ENCODE data around the gene HGFAC.

The HGFAC gene

DNA sequence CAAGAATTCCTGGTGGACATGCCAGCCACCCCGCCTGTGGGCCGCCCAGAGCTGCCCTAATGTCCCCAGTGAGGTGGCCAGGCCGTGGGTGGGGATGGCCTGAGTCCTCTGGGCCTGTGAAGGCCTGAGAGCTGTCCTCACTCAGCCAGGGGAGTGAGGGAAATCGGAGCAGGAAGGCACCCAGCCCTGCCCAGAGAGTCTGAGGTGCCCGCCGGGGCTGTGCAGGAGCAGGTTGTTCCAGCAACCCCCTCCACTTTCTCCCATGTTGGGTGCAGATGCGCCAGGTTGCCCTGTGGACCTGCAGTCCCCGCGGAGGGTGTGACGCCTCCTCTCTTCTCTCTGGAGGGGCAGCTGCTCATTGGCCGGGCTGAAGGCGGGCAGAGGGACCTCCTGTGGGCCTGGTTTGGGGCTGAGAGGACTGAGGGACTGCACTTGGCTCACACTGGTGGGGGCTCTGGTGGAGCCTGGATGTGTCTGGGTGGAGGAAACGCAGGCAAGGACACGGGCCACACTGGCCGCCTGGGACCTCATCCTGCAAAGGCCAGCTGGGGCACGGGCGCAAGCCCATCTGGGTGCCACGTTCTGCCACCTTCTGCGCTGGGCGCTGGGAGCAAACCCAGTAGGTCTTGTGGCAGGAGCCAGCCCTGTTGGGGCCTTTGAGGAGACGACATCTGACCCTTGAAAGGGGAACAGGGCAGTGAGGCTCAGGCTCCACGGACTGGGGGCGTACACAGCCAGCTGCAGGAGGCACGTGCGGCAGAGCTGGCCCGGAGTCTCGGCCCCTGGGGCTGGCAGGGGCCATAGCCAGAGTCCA is 35.4 kb downstream of the HGFAC start:
- DNase-seq = no peak

DNA sequence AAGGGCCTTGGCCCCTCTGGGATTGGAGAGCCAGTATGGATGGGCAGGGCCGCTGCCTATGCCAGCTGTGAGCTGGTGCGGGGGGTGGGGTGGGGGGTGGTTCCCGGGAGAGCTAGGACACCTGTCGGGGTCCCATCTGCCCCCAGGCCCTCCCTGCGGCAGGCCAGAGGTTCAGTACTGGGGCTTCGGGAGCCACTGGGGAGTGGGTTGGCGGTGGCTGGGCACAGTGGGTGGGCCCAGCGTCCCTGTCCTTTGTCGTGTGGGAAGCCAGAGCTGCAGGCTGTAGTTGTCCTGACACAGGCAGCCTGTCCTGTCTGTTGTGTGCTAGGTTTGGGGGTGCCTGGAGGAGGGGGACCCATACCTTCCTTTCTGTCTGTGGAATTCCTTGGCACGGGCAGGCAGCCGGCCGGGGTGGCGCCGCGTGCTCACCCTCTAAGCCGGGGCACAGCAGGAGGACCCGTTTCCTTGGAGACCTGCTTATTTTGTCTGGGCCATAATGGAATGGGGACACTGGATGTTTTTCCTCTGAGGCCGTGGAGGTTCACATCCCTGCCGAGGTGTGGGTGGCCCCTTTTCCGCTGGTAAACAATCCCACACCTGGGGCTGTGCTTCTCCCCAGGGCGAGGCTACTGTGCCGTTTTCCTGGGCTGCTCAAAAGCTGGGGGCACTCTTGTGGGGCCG is 36.1 kb downstream of the HGFAC start:
- DNase-seq = no peak

DNA sequence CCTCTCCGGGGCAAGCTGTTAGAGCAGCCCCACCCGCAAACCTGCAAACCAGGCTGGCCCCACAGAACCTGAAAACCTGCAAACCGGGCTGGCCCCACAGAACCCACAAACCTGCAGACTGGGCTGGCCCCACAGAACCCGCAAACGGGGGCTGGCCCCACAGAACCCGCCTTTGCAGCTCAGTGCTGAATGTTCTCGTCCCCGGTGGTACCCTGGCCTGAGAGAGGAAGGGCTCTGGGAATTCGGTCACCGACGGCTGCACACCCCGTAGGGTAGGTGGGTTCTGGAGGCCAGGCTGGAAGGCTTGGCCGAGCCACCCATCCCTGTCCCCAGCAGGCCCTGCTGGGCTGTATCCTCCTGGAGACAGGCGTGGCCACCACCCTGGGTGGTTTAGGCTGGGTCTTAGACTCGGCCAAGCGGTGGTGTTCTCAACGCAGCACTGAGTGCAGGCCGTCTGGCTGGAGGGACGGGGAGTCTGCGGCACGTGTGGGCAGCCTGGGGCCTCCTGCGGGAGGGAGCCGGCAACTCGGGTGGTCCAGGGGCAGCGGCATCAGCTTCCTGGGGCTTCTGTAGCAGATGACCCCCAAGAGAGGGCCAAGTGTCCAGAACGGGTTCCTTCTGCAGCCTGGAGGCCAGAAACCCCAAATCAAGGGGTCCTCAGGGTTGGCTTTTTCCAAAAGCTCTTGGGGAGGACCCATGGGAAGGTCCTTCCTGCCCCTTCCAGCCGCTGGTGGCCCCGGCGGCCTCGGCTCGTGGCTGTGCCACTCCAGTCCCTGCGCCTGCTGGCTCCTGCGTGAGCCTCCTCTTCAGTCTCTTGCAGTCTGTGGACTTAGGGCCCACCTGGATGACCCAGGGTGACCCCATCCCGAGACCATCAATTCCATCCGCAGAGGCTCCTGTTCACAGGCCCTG is 36.9 kb downstream of the HGFAC start:
- no peak for DNase-seq

DNA sequence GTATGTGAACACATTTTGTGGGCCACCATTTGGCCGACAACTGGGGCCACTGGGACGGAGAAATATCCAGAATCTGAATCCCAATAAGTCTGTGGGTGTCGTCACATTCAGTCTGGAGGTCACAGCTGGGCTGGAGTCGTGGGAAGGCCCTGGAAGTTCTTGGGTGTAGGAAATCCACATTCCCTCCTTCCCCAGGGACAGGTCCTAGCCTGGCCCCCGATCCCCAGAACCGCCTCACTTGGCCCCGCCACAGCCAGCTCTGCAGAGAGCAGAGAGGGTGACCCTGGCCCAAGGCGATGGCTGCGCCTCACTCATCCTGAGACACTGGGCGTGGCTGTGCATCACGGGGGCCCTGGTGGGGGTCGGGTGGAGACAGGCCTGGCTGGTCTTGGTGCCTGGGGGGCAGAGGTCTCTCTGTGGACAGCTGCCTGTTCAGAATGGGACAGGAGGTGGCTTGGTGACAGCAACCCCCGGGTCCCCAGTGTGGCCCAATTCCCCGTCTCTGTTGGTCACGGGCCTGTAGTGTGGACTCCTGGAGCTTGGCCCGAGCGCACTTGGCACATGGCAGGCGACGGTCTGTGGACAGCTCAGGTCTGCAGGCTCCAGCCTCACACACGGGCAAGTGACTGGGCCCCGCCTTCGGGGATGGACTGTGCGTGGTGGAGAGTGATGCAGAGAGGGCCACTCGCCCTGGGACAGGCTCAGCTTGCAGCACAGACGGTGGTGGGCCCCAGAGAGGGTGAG is 37.8 kb downstream of the HGFAC start:
- DNase-seq = no peak

DNA sequence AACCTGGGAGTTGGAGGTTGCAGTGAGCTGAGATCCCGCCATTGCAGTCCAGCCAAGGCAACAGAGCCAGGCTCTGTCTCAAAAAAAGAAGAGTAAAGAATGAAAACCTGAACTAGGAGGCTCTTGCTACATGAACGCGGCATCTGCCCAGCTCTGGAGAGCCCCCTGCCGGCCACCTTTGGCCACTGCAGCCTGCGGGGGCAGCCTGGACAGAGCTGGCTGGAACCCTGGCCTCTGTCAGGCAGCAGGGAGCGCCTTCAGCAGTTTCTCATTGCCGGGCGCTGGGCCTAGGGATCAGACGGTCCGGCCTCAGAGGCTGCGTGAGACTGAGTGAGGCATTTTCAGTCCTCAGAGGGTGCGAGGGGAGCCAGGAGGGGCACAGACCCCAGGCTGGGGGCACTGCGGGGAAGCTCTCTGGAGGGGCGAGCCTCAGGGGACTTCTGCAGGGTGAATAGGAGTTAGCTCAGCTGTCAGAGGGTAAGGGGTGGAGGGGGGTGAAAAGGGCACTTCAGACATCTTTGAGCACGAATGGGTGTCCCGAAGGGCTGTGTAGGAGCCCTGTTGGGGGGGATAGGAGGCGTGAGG is 38.9 kb downstream of the HGFAC start:
- peak; percentile 73 for DNase-seq

DNA sequence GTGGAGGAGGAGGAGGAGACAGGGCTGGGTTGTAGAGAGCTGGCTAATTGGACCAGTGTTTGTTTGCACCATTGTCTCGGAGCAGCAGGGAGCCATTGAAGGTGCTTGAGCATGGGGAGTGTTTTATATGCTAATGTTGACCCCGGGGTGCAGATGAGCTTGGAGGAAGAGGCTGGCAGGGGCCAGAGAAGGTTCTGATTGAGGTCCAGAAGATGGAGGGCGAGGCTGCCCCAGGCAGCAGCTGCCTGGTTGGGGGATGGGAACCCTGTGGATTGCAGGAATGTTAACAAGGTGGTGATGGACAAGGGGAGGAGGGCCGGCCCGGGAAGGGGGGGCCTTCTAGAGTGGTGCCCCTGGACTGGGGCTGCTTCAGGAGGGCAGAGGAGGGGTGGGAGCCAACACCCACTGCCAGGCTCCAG is 39.4 kb downstream of the HGFAC start:
- no peak for DNase-seq

DNA sequence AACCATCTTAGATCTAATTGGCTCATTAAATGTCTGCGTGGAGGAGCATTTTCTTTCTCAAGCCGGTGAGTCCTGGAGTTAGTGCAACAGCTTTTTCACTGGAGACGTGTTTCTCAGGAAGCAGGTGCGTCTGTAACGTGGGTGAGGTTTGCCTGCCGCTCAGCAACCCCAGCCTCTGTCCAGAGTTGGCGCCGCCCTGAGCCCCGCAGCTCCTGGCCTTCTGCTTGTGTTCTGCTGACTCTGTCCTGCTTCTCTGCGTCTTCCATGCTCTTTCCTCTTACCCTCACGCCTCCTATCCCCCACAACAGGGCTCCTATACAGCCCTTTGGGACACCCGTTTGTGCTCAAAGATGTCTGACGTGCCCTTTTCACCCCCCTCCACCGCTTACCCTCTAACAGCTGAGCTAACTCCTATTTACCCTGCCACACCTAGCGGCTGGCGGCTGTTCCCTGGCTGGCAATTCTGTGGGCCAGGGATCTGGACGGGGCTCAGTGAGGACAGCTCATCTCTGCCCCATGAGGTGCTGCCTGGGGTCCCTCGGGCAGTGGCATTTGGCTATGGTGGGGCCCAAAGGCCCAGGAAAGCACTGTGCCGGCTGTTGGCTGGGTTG is 40.1 kb downstream of the HGFAC start:
- DNase-seq = no peak

DNA sequence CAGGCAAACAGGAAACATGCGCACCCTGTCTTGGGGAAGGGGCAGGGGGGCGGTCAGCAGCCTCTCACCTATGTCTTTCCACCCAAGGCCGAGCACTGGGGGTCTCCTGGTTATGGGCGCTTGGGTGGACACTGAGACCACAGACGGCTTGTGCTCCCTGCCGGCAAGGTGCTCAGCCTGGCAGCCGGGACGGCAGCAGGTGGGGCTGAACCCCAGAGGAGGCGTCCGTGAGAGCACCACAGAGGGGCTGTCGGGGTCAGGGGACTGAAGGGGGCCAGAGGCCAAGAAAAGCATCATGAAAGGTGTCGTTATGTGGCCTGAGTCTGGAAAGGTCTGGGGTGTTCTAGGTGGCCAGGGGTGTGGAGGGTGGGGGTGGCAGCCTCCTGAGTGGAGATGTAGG is 40.9 kb downstream of the HGFAC start:
- no peak for DNase-seq

DNA sequence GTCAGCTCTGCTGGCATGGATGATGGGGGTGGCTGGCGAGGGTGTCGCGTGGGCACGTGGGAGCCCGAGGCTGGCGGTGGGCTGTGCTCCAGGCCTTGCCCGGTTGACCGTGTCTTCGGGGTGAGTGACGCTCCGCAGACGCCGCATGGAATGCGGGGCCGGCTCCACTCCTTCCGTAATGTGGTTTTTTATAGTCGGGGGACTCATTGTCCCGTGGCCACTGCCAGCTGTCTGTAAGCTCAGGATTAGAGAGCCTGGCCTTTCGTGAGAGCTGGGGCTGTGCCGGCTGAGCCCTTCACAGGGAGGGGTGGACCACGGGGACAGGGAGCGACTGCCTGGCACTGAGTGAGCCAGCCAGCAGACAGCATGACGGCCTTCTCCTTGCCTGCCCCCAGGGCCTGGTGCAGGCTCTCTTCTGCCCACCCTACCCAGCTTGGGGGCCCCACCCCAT is 41.7 kb downstream of the HGFAC start:
- DNase-seq = no peak

DNA sequence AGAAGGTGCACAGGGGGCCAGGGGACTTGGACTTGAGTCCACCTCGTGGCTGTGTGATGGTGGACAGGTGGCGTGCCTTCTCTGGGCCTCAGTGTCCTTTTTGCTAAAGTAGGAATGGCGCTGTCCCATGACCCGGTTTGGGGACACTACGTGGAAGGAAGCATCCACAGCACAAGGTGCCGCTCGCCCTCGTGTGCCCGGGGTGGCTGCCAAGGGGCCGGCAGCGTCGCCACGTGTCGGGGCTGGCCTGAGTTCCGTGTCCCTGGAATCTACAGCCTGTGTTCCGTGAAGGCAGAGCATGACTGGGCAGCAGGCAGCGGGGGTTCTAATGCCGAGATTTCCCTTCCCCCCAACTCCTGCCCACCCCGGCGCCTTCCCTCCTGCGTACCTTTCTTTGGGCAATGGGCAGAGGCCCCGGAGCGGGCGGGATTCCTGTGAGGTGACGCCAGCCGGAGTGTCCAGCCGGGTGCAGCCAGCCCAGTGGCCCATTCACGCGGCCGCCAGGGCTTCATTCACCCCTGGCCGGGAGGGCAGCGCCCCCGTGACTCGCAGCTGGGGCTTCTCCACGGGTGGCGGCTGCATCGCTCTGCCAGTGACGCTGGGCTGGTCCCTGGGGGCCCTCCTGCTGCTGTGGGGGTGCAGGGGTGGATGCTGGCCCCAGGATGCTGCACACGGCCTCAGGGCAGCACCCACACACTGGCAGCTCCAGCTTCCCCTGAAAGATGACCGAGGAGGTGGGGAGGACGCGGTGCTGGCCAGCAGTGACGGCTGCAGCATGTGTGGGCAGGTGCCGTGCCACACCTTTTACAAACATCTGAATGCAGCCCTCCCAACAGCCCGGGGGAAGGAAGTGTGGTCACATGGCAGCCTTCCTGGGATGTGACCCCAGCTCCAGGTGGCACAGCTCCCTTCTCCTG is 42.5 kb downstream of the HGFAC start:
- DNase-seq = no peak

DNA sequence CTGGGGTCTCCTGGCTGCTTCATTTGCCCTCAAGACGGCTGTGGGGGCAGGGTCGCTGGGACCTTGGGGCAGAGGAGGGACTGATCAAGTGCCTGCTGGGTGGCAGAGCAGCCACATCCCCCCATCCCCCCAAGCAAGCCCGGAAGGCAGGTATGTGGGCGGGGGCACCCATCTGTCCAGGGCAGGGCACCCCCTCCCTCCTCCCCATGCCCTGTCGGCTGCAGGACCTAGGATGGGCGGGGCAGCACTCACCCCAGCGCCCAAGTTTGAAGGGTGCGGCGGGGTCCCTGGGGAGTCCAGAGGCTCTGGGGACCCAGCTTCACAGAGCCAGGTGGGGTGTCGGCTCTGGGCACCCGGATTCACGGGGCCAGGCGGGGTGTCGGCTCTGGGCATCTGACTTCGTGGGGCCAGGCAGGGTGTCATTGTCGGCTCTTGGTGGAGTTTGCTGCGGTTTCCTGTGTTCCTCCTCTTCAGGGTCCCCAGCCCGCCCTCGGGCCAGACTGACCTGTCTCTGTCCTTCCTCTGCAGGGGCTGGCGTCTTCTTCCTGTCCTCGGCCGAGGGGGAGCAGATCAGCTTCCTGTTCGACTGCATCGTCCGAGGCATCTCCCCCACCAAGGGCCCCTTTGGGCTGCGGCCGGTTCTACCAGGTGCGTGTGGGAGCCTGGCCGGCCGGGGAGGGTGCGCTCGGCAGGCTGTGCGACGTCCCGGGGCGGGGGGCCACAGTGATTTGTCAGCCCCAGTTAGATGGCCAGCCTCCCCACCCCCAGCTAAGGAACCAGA is 43.4 kb downstream of the HGFAC start:
- peak; percentile 27 for DNase-seq

DNA sequence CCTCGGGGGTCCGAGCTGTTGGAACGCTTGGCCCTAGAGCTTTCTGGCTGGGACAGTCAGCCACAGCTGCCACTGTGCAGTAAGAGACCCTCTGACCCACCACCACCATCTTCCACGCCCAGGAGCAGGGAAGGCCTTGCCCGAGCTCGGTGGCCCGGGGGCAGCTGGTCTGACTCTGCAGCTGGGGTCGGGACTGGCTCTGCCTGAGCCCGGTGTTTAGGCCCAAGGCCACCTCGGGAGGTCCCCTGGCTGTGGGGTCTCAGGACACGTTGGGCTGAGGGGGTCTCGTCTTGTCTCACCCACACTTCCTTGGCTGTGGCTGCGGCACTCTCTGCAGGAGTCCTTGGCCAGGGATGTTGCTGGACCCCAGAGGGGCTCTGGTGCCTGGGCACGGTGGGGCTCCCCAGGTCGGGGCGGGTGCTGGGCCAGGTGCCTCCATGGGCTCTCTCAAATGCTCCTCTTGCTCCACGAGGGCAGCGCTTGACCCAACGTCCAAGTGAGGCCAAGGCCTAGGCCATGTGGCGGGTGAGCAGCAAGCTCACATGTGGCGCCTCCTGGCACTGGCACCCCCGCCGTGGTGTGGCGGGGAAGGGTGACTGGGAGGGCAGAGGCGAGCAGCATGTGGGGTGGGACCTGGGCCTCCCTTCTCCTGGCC is 44.2 kb downstream of the HGFAC start:
- no peak for DNase-seq

DNA sequence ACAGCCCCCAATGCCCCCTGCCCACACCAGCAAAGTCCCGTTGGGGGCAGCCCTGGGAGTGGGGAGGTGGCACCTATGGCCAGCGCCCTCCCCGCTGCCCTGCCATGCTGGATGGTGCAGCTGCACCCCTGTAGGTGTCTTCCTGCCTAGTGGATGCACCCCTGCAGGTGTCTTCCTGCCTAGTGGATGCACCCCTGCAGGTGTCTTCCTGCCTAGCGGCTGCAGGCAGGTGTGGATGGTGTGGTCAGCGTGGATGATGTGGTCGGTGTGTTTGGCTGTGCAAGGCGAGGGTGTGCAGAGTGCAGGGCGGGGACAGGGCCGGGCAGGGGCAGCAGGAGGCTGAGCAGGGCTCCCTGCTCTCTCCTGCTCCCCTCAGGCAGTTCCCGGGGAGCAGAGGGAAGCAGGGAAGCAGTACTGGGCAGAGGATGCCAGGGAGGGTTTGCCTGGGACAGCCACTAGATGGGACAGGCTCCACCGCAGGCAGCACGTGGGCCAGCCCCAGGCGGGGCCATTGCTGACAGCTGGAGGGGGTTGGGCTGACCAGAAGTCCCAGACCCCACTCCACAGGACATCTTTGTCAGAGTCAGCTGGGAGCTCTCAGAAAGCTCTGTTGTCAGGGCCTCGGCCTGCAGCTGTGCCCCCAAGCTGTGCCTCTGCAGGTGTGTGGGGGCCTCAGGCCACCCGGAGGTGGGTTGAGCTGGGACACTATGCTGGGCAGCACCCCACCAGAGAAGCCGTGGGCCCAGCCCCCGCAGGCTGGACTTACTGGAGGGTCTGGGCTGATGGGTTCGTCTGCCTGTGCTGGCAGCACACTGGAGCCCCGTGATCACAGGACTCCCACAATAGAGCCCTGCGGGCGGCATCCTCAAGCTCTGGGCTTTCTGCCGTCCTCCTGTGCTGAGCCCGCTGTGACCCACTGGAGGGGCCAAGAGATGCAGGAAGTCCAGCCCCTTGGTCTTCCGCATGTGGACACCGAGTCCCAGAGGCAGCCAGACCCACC is 45.1 kb downstream of the HGFAC start:
- no peak for DNase-seq

DNA sequence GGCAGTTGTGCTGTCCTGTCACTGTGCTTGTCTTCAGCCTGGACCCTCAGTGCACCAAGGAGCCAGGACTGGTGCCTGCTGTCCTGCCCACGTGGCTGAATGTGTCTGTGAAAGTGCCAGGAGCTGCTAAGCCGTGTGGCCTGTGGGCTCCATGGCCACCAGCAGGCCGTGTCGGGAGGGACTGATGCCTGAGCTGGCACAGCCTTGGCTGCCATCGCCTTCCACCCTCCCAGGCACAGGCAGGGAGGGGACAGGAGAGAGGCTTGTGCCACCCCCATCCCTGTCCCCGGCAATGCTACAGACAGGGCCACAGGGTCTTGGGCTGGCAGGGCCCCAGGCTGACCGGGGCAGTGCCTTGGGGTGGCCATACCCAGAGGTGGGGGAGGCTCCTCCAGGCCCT is 46.1 kb downstream of the HGFAC start:
- no peak for DNase-seq

DNA sequence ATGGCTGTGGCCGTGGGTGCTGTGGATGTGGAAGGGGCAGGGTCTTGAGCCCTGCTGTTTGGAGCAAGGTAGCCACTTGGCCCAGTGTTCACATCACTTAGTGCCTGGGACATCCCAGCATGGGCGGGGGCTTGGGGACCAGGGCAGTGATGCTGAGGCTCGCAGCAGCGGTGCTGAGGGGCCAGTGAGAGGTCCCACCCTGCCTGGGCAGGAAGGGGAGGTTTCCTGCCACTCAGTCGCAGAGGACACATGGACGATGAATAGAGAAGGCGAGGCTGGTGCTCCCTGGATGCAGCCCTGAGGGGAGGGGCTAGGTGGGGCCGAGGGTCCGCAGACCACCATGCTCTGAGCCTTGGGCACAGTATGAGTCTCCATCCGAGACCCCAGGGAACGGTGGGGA is 47.1 kb downstream of the HGFAC start:
- no peak for DNase-seq

DNA sequence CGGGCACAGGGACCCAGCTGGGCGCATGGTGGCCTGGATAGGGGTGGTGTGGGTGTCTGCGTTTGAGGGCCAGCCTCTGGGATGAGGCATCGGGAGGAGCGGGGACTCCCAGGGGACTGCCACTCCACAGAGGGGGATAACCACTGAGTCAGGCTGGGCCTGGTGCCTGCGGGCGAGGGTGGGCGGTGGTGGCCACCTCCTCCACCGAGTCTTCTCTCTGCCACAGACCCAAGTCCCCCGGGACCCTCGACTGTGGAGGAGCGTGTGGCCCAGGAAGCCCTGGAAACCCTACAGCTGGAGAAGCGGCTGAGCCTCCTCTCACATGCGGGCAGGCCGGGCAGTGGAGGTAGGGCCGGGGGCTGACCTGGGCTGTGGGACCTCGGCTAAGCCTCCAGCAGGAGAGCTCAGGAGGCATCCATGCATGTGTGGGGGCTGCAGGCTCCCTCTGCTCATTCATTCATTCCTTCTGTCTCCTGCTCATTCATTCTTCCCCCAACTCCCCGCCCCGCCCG is 47.7 kb downstream of the HGFAC start:
- DNase-seq = no peak

DNA sequence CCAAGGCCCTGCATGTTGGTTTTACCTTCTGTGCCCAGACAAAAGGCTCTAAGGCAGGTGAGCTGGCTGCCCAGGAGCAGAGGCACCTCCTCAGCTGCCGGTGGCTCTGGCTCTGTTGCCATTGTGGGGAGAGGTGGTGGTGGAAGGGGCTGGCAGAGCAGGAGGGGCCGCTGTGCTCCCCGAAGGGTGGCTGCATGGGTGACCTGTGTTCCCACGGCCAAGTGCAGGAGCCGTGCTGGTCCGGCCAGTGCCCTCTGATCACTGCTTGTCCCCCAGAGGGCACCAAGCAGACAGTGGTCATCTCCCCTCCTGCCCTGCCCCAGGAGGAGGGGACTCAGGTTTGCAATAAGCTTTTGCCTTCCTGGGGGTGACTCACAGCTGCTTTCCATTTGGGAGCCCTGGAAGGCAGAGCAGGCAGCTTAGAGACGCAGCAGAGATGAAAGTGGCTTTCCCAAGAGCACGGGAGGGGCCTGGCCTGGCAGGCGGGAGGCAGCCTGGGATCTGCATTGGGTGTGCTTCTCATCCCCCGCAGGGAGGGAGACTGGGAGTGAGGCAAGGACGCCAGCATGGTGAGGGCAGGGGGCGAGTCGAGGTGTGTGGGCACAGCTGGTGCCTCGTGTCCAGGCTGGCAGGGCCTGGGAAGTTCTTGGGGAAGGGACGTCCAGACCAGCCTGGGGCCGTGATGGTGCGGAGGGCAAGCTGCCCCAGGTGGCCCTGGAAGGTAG is 50.1 kb downstream of the HGFAC start:
- no peak for DNase-seq

Data from hematopoietic multipotent progenitor cell treated with erythropoietin and hydrocortisone succinate and interleukin-3 and kit ligand, for 6 days (in vitro differentiated cells).